Stomach (tissue), 9 donors: ENCODE results near the gene TAF1A. TPM values are rescaled to one million over a fixed set of nuclear protein-coding genes. Genes with fewer than 3 reads are reported as not detected.
A peak's percentile ranks its signal among the peaks of the same experiment; 100 is the strongest.

Experiments used
- DNase-seq, 2 donors: peaks; one replicate each; pipeline versions ENCODE4 v3.0.0 to v3.0.0-alpha.2; 2013 to 2019
- H3K27ac ChIP-seq, 5 donors: fragments of 200-600 bp in 4 of 5; sonication (generic) in 4 of 5; one replicate each; pipeline ENCODE4 v1.5.1; 2013 to 2019; ENCODE audit warnings: mild to moderate bottlenecking in 1 of 5, moderate library complexity in 1 of 5
- H3K27me3 ChIP-seq, 3 donors: fragments of 200-600 bp; sonication (generic); one replicate each; pipeline ENCODE4 v1.5.1; 2017 to 2019; ENCODE audit warnings: mixed run types in 1 of 3
- H3K36me3 ChIP-seq, 4 donors: fragments of 200-600 bp; sonication (generic); 1 replicate in 3 of 4; 2 replicates in 1 of 4; pipeline ENCODE4 v1.5.1; 2016 to 2019
- H3K4me1 ChIP-seq, 4 donors: fragments of 200-600 bp; sonication (generic); one replicate each; pipeline ENCODE4 v1.5.1; 2016 to 2019
- H3K4me3 ChIP-seq, 4 donors: fragments of 200-600 bp; sonication (generic) in 3 of 4; one replicate each; pipeline ENCODE4 v1.5.1; 2016 to 2019; ENCODE audit warnings: mild to moderate bottlenecking in 1 of 4
- H3K9me3 ChIP-seq, 4 donors: fragments of 200-600 bp; sonication (generic); one replicate each; pipeline ENCODE4 v1.5.1; 2016 to 2019
- EP300 ChIP-seq: sonication (generic); formaldehyde crosslinking; IDR thresholded peaks from one replicate; pipeline ENCODE4 v1.6.1; 2017; ENCODE audit warnings: antibody characterized with exemption
- POLR2A ChIP-seq, 4 donors: fragments of 450-650 bp; IDR thresholded peaks; one replicate each; pipeline ENCODE4 v1.6.1; 2016; ENCODE audit warnings: antibody characterized with exemption in 4 of 4, control low read depth in 2 of 4, mild to moderate bottlenecking in 1 of 4, moderate library complexity in 1 of 4
- POLR2AphosphoS5 ChIP-seq, 3 donors: sonication (generic); formaldehyde crosslinking; IDR thresholded peaks; one replicate each; pipeline ENCODE4 v1.6.1; 2016; ENCODE audit warnings: antibody characterized with exemption in 3 of 3
- WGBS, 5 donors: extraction: QIAGEN DNeasy Blood & Tissue Kit in 3 of 5; methylation state at CpG; one replicate each; pipeline versions ENCODE4 v1.1.5 to v1.1.7; 2013 to 2018; 5-methylcytosine and 5-hydroxymethylcytosine counted together
- intact Hi-C: fragments of 100-400 bp; cut with DNase I; formaldehyde crosslinking; loops from one replicate; pipeline ENCODE4 v1.15.1; 2023; ENCODE audit warnings: low total_unique reads
- polyA plus RNA-seq, 3 donors: library from polyadenylated mRNA; stranded (reverse); fragments of 200-250 nt; gene quantifications; one replicate each; pipeline ENCODE4 v1.2.3, GENCODE V29; 2013
- total RNA-seq, 5 donors: library from RNA; depleted of rRNA; stranded (reverse); fragments of >200 nt; gene quantifications; one replicate each; pipeline versions ENCODE4 v1.1.0 to v1.2.3, GENCODE V29; 2014 to 2016
- TF ChIP-seq, protein P1 (sequence below), 7 experiments: fragments of 450-650 bp in 4 of 7; fragments of 200-600 bp in 3 of 7; sonication (generic) in 3 of 7; IDR thresholded peaks; one replicate each; pipeline ENCODE4 v1.5.1; 2016 to 2019; ENCODE audit warnings: antibody characterized with exemption in 7 of 7, control low read depth in 2 of 7, mild to moderate bottlenecking in 1 of 7
- donor health status: healthy with polysubstance abuse.
- donor health status: Bipolar disorder and iron deficiency.
- donor health status: healthy.

TAF1A gene
- total and polyA plus RNA-seq, 8 donors: 1.3 to 35.6 (median 3.6) TPM

DNA sequence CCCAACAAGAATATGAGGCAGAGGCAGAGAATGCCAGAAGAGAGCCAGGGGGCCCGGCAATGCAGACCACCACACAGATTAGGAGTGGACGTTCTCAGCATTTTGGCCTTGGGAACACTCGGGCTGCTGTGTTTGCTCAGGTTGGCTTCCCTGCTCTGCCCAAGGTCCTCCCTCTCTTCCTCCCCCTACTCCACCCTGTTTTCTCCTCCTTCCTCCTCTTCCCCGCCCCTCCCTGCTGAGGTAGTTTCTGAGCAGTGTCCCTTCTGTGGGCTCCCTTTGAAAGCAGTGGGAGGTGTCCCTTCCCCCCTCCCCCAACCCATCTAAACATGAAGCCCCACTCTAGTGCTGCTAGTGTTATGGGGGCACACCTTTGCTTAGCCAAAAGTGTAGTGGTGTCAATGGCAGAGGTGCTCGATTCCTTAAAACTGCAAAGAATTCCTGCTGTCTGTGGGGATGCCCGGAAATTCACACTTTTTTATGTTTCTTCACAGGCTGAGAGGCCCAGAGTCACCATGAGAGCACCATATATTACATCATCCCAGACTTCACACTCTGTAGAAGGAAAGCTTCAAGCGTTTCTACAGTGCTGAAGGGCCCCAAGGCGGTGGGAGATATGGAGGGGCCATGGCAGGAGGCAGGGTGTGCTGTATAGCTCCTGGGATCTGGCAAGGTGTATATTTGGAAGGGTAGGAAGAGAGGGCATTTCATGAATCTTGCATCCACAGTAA is 41.6 kb downstream of the TAF1A start, which contains the start of gene HHIPL2:
HHIPL2 (minus strand) TSS at position 161 of the 728 bp plus-strand sequence; CDS start at position 101, 60 bp downstream.
- Histone ChIP-seq H3K36me3 (no peaks in the 10 kb centered on the region), H3K27ac (no peak within 1 kb of the TSS), H3K4me1 (no peaks in the 10 kb centered on the region), H3K4me3 (no peak within 1 kb of the TSS), H3K9me3 (no peaks in the 10 kb centered on the region), H3K27me3 (peaks cover 0 to 25% (median 0%) of the 10 kb centered on the region in 3 donors)
- intact Hi-C loops: no loop called here
- TF ChIP-seq EP300 (no peak), POLR2AphosphoS5 (IDR thresholded peaks at IDR 0.05) (no peak), POLR2A (IDR thresholded peaks at IDR 0.05) (no peak)
- TF ChIP-seq, protein P1, sequence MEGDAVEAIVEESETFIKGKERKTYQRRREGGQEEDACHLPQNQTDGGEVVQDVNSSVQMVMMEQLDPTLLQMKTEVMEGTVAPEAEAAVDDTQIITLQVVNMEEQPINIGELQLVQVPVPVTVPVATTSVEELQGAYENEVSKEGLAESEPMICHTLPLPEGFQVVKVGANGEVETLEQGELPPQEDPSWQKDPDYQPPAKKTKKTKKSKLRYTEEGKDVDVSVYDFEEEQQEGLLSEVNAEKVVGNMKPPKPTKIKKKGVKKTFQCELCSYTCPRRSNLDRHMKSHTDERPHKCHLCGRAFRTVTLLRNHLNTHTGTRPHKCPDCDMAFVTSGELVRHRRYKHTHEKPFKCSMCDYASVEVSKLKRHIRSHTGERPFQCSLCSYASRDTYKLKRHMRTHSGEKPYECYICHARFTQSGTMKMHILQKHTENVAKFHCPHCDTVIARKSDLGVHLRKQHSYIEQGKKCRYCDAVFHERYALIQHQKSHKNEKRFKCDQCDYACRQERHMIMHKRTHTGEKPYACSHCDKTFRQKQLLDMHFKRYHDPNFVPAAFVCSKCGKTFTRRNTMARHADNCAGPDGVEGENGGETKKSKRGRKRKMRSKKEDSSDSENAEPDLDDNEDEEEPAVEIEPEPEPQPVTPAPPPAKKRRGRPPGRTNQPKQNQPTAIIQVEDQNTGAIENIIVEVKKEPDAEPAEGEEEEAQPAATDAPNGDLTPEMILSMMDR (IDR thresholded peaks at IDR 0.05): no peak
- peak in 1 of 2 donors; percentile 5 for DNase-seq
- WGBS, 5 donors: 44 to 50% (median 47%) methylated on average over 8 of the region's 8 CpGs

DNA sequence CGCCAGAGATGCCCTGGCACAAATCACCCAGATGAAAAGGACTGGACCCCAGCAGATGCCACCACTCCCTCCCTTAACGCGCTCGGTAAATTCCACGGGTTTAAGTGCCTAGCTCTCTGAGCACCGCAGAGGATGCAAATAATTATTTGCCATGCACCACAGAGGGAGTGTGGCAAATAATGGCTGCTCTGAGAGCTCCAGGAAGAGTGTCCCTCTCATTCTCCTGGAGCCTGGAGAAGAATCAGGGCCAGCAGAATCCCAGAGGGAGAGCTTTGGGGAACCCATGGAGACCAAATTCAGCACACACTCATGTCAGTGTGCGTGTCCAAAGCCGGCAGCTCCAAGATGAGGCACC is 42.5 kb downstream of the TAF1A start:
- TF ChIP-seq POLR2AphosphoS5 (IDR thresholded peaks at IDR 0.05) (no peak), POLR2A (IDR thresholded peaks at IDR 0.05) (no peak)
- TF ChIP-seq, protein P1 (IDR thresholded peaks at IDR 0.05): no peak
- Histone ChIP-seq H3K9me3 (no peaks in the 10 kb centered on the region), H3K27ac (no peak overlapping the region), H3K27me3 (peaks cover 0 to 25% (median 0%) of the 10 kb centered on the region in 3 donors), H3K4me3 (no peak overlapping the region), H3K4me1 (no peaks in the 10 kb centered on the region), H3K36me3 (no peaks in the 10 kb centered on the region)
- DNase-seq: no peak
- intact Hi-C loops: no loop called here
- WGBS, 5 donors: 64 to 66% (median 65%) methylated on average over 8 of the region's 8 CpGs

DNA sequence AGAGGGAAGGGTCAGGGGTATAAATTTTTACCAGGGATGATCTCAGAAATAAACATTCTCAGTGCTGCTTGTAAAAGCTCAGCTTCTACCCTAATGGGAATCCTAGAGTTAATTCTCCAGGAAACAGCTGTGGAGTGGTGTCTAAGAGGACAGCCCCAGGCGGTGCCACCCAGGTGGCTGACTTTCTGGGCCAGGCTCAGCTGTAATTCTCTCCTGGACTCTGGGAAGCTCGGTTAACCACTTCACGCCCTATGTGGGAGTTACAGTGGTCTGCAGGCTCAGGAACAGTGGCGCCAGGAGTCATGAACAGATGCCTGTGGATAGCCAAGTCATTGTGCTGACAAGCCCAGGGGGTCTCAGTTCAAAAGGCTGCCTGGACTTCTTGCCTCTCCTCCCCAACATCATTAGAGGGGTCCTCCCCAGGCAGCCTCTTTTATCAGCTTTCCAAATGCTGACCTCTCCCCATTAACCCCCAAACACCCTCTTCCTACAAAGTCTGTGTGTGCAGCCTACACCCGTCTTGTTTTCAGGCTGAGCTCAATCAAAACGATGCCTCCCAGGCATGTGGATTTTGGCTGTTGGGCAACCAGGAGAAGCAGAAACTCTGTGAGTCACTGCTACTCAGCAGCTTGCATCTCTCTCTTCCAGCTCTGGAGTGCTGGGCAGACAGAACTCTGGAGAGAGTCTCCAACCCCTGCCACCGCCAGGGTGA is 43.0 kb downstream of the TAF1A start:
- no peak overlapping the region for H3K27ac ChIP-seq
- TF ChIP-seq POLR2AphosphoS5 (IDR thresholded peaks at IDR 0.05) (no peak), POLR2A (IDR thresholded peaks at IDR 0.05) (no peak), EP300 (no peak)
- TF ChIP-seq, protein P1 (IDR thresholded peaks at IDR 0.05): no peak
- peak in 1 of 2 donors; percentile 6 for DNase-seq
- H3K4me1 ChIP-seq: no peaks in the 10 kb centered on the region
- H3K9me3 ChIP-seq: no peaks in the 10 kb centered on the region
- WGBS, 5 donors: 21 to 32% (median 26%) methylated on average over 4 to 7 of the region's 7 CpGs
- no peak overlapping the region for H3K4me3 ChIP-seq
- H3K36me3 ChIP-seq: no peaks in the 10 kb centered on the region
- H3K27me3 ChIP-seq: peaks cover 0 to 25% (median 0%) of the 10 kb centered on the region in 3 donors
- intact Hi-C loops: no loop called here

DNA sequence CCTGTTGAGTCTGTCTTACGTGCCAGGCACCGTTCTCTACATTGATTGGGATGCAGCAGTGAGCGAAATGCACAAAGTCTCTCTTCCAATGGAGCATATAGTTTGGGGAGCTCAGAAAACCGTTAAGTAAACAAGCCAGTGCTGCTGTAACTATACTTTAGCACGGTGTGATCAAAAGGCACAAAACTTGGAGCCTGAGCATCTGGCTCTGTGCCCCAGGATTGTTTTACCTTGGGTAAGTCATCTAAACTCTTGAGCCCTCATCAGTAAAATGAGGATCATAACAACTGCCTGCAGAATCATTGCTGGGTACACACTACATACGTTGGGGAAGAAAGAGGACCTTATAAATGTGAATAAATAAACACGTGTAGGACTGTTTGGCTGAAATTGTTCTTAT is 43.6 kb downstream of the TAF1A start:
- H3K4me3 ChIP-seq: no peak overlapping the region
- no peaks in the 10 kb centered on the region for H3K4me1 ChIP-seq
- DNase-seq: no peak
- no peak overlapping the region for H3K27ac ChIP-seq
- peaks cover 0 to 25% (median 0%) of the 10 kb centered on the region in 3 donors for H3K27me3 ChIP-seq
- no peaks in the 10 kb centered on the region for H3K9me3 ChIP-seq
- TF ChIP-seq POLR2AphosphoS5 (IDR thresholded peaks at IDR 0.05) (no peak), POLR2A (IDR thresholded peaks at IDR 0.05) (no peak), EP300 (no peak)
- TF ChIP-seq, protein P1 (IDR thresholded peaks at IDR 0.05): no peak
- no peaks in the 10 kb centered on the region for H3K36me3 ChIP-seq
- intact Hi-C loops: no loop called here
- 54 to 65% (median 60%) methylated on average over 7 of the region's 7 CpGs for WGBS, 5 donors
